ENCODE measurements around the gene SELP. TPM values are rescaled to one million over a fixed set of nuclear protein-coding genes. Genes with fewer than 3 reads are reported as not detected.

Gene SELP
- total RNA-seq, 4 donors from 2014 or later = 1.9 to 26.0 (median 8.0) TPM

DNA sequence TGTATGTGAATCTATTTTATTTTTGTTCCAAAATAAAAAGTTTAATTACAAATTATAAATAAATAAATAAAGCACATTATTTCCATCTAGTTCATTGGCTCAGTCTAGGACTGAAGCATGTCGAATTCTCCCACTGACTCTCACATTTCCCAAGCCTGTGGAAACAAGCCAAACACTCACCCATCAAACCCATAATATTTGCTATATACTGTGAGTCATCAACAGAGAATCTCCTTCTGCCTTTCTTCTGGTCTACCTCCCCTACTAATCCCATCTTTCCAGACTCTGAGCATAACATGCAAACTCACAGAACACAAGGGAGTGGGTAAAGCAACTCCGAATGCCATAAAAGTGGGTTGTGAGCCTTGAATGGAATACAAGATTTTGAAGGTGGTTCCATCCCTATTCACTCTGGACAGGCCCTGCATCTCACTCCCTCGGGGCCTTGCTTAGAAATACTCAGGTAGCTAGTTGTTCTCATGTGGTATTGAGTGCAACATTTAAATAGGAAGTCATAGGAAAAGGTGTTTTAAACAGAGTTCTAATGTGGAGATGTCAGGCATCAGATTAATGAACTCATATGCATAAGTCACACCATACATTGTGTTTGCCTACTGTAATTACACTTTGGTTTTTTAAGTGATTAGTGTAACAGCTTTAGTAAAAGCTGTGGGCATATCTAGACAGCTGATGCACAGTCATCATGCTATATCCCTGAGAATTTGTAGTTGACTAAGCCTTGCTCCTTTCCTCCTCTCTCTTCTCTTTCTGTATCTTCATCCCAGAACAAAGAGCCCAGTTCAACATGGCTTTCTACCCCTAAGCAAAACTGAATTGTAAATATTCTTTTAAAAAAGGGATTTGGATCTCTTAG lies 90.7 kb downstream of the SELP start:
- H3K27ac ChIP-seq = no peak overlapping the region
- H3K9me3 ChIP-seq = no peaks in the 10 kb centered on the region
- H3K27me3 ChIP-seq = no peaks in the 10 kb centered on the region
- no peak overlapping the region for H3K4me3 ChIP-seq
- 68 to 93% methylated on average over 2 of the region's 3 CpGs for WGBS, 2 donors (ENCODE audit: low coverage in 1 of 2)
- TF ChIP-seq POLR2A (IDR thresholded peaks at IDR 0.05) = no peak
- TF ChIP-seq EP300 (IDR thresholded peaks at IDR 0.05) = no peak
- TF ChIP-seq POLR2AphosphoS5 (IDR thresholded peaks at IDR 0.05) = no peak
- TF ChIP-seq, protein P1, sequence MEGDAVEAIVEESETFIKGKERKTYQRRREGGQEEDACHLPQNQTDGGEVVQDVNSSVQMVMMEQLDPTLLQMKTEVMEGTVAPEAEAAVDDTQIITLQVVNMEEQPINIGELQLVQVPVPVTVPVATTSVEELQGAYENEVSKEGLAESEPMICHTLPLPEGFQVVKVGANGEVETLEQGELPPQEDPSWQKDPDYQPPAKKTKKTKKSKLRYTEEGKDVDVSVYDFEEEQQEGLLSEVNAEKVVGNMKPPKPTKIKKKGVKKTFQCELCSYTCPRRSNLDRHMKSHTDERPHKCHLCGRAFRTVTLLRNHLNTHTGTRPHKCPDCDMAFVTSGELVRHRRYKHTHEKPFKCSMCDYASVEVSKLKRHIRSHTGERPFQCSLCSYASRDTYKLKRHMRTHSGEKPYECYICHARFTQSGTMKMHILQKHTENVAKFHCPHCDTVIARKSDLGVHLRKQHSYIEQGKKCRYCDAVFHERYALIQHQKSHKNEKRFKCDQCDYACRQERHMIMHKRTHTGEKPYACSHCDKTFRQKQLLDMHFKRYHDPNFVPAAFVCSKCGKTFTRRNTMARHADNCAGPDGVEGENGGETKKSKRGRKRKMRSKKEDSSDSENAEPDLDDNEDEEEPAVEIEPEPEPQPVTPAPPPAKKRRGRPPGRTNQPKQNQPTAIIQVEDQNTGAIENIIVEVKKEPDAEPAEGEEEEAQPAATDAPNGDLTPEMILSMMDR (IDR thresholded peaks at IDR 0.05) = no peak
- no peaks in the 10 kb centered on the region for H3K4me1 ChIP-seq
- no peak for ATAC-seq
- no peaks in the 10 kb centered on the region for H3K36me3 ChIP-seq

Other genes starting within 250 kb of the SELP start
- 1 to 10 TPM; 1.2 to 2.6 (median 1.7) TPM for gene CCDC181, start 202.7 kb downstream of the SELP start, total RNA-seq
- 10 to 100 TPM; 17.6 to 47.7 (median 25.9) TPM for gene SLC19A2, start 144.2 kb downstream of the SELP start, total RNA-seq
- 1 to 10 TPM in 1 of 4 donors, under 1 TPM in 2, not detected in 1; 0.12 to 3.5 (median 0.42) TPM for gene F5, start 43.6 kb downstream of the SELP start, total RNA-seq
- 1 to 10 TPM in 2 of 4 donors, not detected in 2; 2.1 to 8.2 TPM for gene SELL, start 81.5 kb upstream of the SELP start, total RNA-seq
- gene SELE, start 104.0 kb upstream of the SELP start, total RNA-seq = 10 to 100 TPM in 1 of 4 donors, under 1 TPM in 1, not detected in 2; 0.45 to 11.0 TPM
- gene METTL18, start 164.8 kb upstream of the SELP start, total RNA-seq = 1 to 10 TPM; 3.9 to 8.8 (median 6.1) TPM

Data from gastroesophageal sphincter (tissue), 4 donors.